HCEC 1CT (cell line): ENCODE results near the gene MPRIP.

ENCODE experiments used
- DNase-seq: peaks from one replicate; pipeline ENCODE4 v3.0.0-alpha.2; 2017

Gene MPRIP

GRCh38 chr17:17053446-17054379, 11.5 kb downstream of the MPRIP start:
- DNase-seq, result no peak

GRCh38 chr17:17054636-17055035, 12.4 kb downstream of the MPRIP start:
- no peak for DNase-seq

GRCh38 chr17:17055286-17056155, 13.3 kb downstream of the MPRIP start:
- DNase-seq, result no peak

- no peak for DNase-seq
These were observed 13.9 kb downstream of the MPRIP start for GRCh38 chr17:17056156-17056539.

- DNase-seq, result no peak
These were observed 14.8 kb downstream of the MPRIP start for GRCh38 chr17:17057057-17057551.

GRCh38 chr17:17058304-17058703, 16.0 kb downstream of the MPRIP start:
- DNase-seq, result no peak

GRCh38 chr17:17059301-17059890, 17.1 kb downstream of the MPRIP start:
- no peak for DNase-seq

- DNase-seq, result no peak
These were observed 18.0 kb downstream of the MPRIP start for GRCh38 chr17:17060001-17060922.

GRCh38 chr17:17060930-17061329, 18.7 kb downstream of the MPRIP start:
- DNase-seq, result no peak

GRCh38 chr17:17061516-17061915, 19.3 kb downstream of the MPRIP start:
- DNase-seq, result no peak

GRCh38 chr17:17062356-17062755, 20.1 kb downstream of the MPRIP start:
- no peak for DNase-seq

- no peak for DNase-seq
These were observed 20.6 kb downstream of the MPRIP start for GRCh38 chr17:17062866-17063265.

- DNase-seq, result no peak
These were observed 21.4 kb downstream of the MPRIP start for GRCh38 chr17:17063546-17064122.

GRCh38 chr17:17064322-17064721, 22.1 kb downstream of the MPRIP start:
- DNase-seq, result no peak

- no peak for DNase-seq
These were observed 23.8 kb downstream of the MPRIP start for GRCh38 chr17:17066021-17066420.

- no peak for DNase-seq
These were observed 25.0 kb downstream of the MPRIP start for GRCh38 chr17:17067257-17067656.

GRCh38 chr17:17069849-17070248, 27.6 kb downstream of the MPRIP start:
- no peak for DNase-seq

- DNase-seq, result no peak
These were observed 28.7 kb downstream of the MPRIP start for GRCh38 chr17:17070931-17071330.

GRCh38 chr17:17071531-17072360, 29.5 kb downstream of the MPRIP start:
- no peak for DNase-seq

GRCh38 chr17:17072546-17072945, 30.3 kb downstream of the MPRIP start:
- no peak for DNase-seq
